IMR-90 (cell line): ENCODE measurements around the gene TMEM161A. TPM values are rescaled to one million over a fixed set of nuclear protein-coding genes. Genes with fewer than 3 reads are reported as not detected.

ENCODE experiments used
- ATAC-seq: fragments of 200-7000 bp; cut with Tn5 transposase; 2 replicates; pipeline ENCODE4 v1.9.1; 2020; ENCODE audit warnings: low read depth, mild to moderate bottlenecking, moderate library complexity
- BruUV-seq: library from RNA; stranded (reverse); fragments of 400-500 nt; replicated peaks from 2 replicates; lab custom pipeline; 2021; lab: Mats Ljungman, UMichigan
- CTCF ChIA-PET: fragments of 300-600 bp; formaldehyde crosslinking; extraction: SDS; loops from one replicate; lab custom pipeline; 2021; ENCODE audit warnings: antibody characterized with exemption; lab: Yijun Ruan, JAX
- POLR2A ChIA-PET: fragments of 300-600 bp; sonication (Branson Sonifier 250); formaldehyde crosslinking; loops from one replicate; lab custom pipeline; 2022; ENCODE audit warnings: antibody characterized with exemption; ENCODE audit not compliant: unreplicated experiment; lab: Charles Lee
- DNase-seq: peaks from one replicate; pipeline ENCODE4 v3.0.0; 2013
- H2AFZ ChIP-seq: replicated peaks from 2 replicates; pipeline ENCODE3; 2013; ENCODE audit warnings: low read length, mild to moderate bottlenecking; ENCODE audit not compliant: poor library complexity
- H2AK5ac ChIP-seq: 2 replicates; pipeline ENCODE4 v1.6.1; 2013; ENCODE audit warnings: low read depth, low read length, inconsistent platforms
- H2AK9ac ChIP-seq: replicated peaks from 2 replicates; pipeline ENCODE3; 2013; ENCODE audit warnings: mild to moderate bottlenecking, low read depth, low read length, moderate library complexity; ENCODE audit not compliant: poor library complexity
- H2BK120ac ChIP-seq: 2 replicates; pipeline ENCODE4 v1.6.1; 2013; ENCODE audit warnings: low read depth, low read length, inconsistent platforms
- H2BK15ac ChIP-seq: 3 replicates; pipeline ENCODE4 v1.6.1; 2013; ENCODE audit warnings: low read depth, low read length, inconsistent platforms
- H2BK20ac ChIP-seq: 2 replicates; pipeline ENCODE4 v1.6.1; 2013; ENCODE audit warnings: low read depth, mild to moderate bottlenecking, inconsistent platforms, low read length, moderate library complexity
- H2BK5ac ChIP-seq: 2 replicates; pipeline ENCODE4 v1.6.1; 2013; ENCODE audit warnings: mild to moderate bottlenecking, low read depth, low read length, inconsistent platforms; ENCODE audit not compliant: poor library complexity, severe bottlenecking
- H3K14ac ChIP-seq: replicated peaks from 2 replicates; pipeline ENCODE4 v1.6.1; 2013; ENCODE audit warnings: low read depth, low read length, inconsistent platforms
- H3K18ac ChIP-seq: 2 replicates; pipeline ENCODE4 v1.6.1; 2013; ENCODE audit warnings: low read depth, low read length, control low read depth
- H3K23ac ChIP-seq: 2 replicates; pipeline ENCODE4 v1.6.1; 2013; ENCODE audit warnings: low read depth, low read length, inconsistent platforms
- H3K27ac ChIP-seq: 2 replicates; pipeline ENCODE4 v1.5.1; 2013; ENCODE audit warnings: mild to moderate bottlenecking, control low read depth, low read length; ENCODE audit not compliant: insufficient read depth
- H3K27me3 ChIP-seq: 2 replicates; pipeline ENCODE4 v1.6.1; 2013; ENCODE audit warnings: low read length; ENCODE audit not compliant: control insufficient read depth, insufficient read depth
- H3K36me3 ChIP-seq: 2 replicates; pipeline ENCODE4 v1.6.1; 2013; ENCODE audit warnings: low read length, mixed read lengths; ENCODE audit not compliant: control insufficient read depth, insufficient read depth
- H3K4ac ChIP-seq: 2 replicates; pipeline ENCODE4 v1.6.1; 2013; ENCODE audit warnings: low read depth, low read length, inconsistent platforms
- H3K4me1 ChIP-seq: 2 replicates; pipeline ENCODE4 v1.6.1; 2013; ENCODE audit warnings: low read length, mixed read lengths; ENCODE audit not compliant: control insufficient read depth, insufficient read depth
- H3K4me2 ChIP-seq: 2 replicates; pipeline ENCODE4 v1.6.1; 2013; ENCODE audit warnings: low read depth, mild to moderate bottlenecking, control low read depth, low read length, moderate library complexity
- H3K4me3 ChIP-seq: 2 replicates; pipeline ENCODE4 v1.5.1; 2013; ENCODE audit warnings: low read depth, mild to moderate bottlenecking, control low read depth, low read length, moderate library complexity; ENCODE audit not compliant: insufficient read depth
- H3K56ac ChIP-seq: 2 replicates; pipeline ENCODE4 v1.6.1; 2013; ENCODE audit warnings: low read length, inconsistent platforms; ENCODE audit not compliant: insufficient read depth; ENCODE audit errors: extremely low read depth
- H3K79me1 ChIP-seq, 2 experiments: 2 replicates each; pipeline ENCODE4 v1.6.1; 2013; ENCODE audit warnings: low read length in 2 of 2, inconsistent platforms in 1 of 2, low read depth in 1 of 2
- H3K9ac ChIP-seq: 2 replicates; pipeline ENCODE4 v1.6.1; 2013; ENCODE audit warnings: low read depth, low read length, control low read depth
- H3K9me1 ChIP-seq: 2 replicates; pipeline ENCODE4 v1.6.1; 2013; ENCODE audit warnings: low read length, inconsistent platforms; ENCODE audit not compliant: insufficient read depth
- H3K9me3 ChIP-seq: 2 replicates; pipeline ENCODE4 v1.6.1; 2013; ENCODE audit warnings: low read length; ENCODE audit not compliant: control insufficient read depth, insufficient read depth
- H4K20me1 ChIP-seq: 2 replicates; pipeline ENCODE4 v1.6.1; 2013; ENCODE audit warnings: low read length, inconsistent platforms; ENCODE audit not compliant: insufficient read depth
- H4K5ac ChIP-seq: 2 replicates; pipeline ENCODE4 v1.6.1; 2013; ENCODE audit warnings: mild to moderate bottlenecking, low read depth, low read length, control low read depth
- H4K8ac ChIP-seq, 2 experiments: 2 replicates each; pipeline ENCODE4 v1.6.1; 2013; ENCODE audit warnings: low read depth in 2 of 2, low read length in 2 of 2, control low read depth in 1 of 2, inconsistent platforms in 1 of 2
- H4K91ac ChIP-seq: 2 replicates; pipeline ENCODE4 v1.6.1; 2013; ENCODE audit warnings: low read depth, low read length, inconsistent platforms; ENCODE audit not compliant: insufficient read depth
- BHLHE40 ChIP-seq: fragments of 150-350 bp; IDR thresholded peaks from 2 replicates; pipeline ENCODE4 v1.6.1; 2016; ENCODE audit warnings: mild to moderate bottlenecking, low read depth, low read length
- CEBPB ChIP-seq: IDR thresholded peaks from 2 replicates; pipeline ENCODE4 v1.6.1; 2012; ENCODE audit warnings: low read depth, low read length, improper control_type of control experiment
- CHD1 ChIP-seq: IDR thresholded peaks from 2 replicates; pipeline ENCODE4 v1.6.1; 2012; ENCODE audit warnings: low read depth, low read length, improper control_type of control experiment
- CTCF ChIP-seq: conservative IDR thresholded peaks from 2 replicates; pipeline ENCODE4 v1.5.1; 2012; ENCODE audit warnings: mild to moderate bottlenecking, low read depth, low read length, improper control_type of control experiment
- ELK1 ChIP-seq: fragments of 150-350 bp; IDR thresholded peaks from 2 replicates; pipeline ENCODE4 v1.6.1; 2016; ENCODE audit warnings: low read depth, mild to moderate bottlenecking, low read length, moderate library complexity, borderline replicate concordance
- FOS ChIP-seq: fragments of 150-350 bp; IDR thresholded peaks from 2 replicates; pipeline ENCODE4 v1.6.1; 2016; ENCODE audit warnings: low read depth, low read length
- MAFK ChIP-seq: IDR thresholded peaks from 2 replicates; pipeline ENCODE4 v1.6.1; 2012; ENCODE audit warnings: low read depth, low read length, improper control_type of control experiment
- MAZ ChIP-seq: IDR thresholded peaks from 2 replicates; pipeline ENCODE4 v1.6.1; 2012; ENCODE audit warnings: low read depth, mild to moderate bottlenecking, low read length, improper control_type of control experiment, moderate library complexity, borderline replicate concordance
- MXI1 ChIP-seq: IDR thresholded peaks from 2 replicates; pipeline ENCODE4 v1.6.1; 2012; ENCODE audit warnings: low read depth, mild to moderate bottlenecking, low read length, moderate library complexity, borderline replicate concordance
- NFE2L2 ChIP-seq: fragments of 150-350 bp; IDR thresholded peaks from 2 replicates; pipeline ENCODE4 v1.6.1; 2016; ENCODE audit warnings: low read depth, mild to moderate bottlenecking, low read length
- POLR2A ChIP-seq: IDR thresholded peaks from 2 replicates; pipeline ENCODE4 v1.6.1; 2012; ENCODE audit warnings: mild to moderate bottlenecking, low read depth, low read length
- RAD21 ChIP-seq: IDR thresholded peaks from 2 replicates; pipeline ENCODE4 v1.6.1; 2012; ENCODE audit warnings: low read length, improper control_type of control experiment
- RCOR1 ChIP-seq: IDR thresholded peaks from 2 replicates; pipeline ENCODE4 v1.6.1; 2012; ENCODE audit warnings: mild to moderate bottlenecking, low read length, improper control_type of control experiment; ENCODE audit not compliant: insufficient replicate concordance
- RFX5 ChIP-seq: IDR thresholded peaks from 2 replicates; pipeline ENCODE4 v1.8.0; 2012; ENCODE audit warnings: low read depth, mild to moderate bottlenecking, low read length, moderate library complexity
- SMC3 ChIP-seq: fragments of 150-350 bp; IDR thresholded peaks from 2 replicates; pipeline ENCODE4 v1.6.1; 2016; ENCODE audit warnings: low read depth, mild to moderate bottlenecking, antibody characterized with exemption, low read length, moderate library complexity
- USF2 ChIP-seq: fragments of 150-350 bp; IDR thresholded peaks from 2 replicates; pipeline ENCODE4 v1.6.1; 2017; ENCODE audit warnings: mild to moderate bottlenecking, antibody characterized with exemption, low read length, low read depth
- WGBS, 2 experiments: methylation state at CpG; one replicate each; pipeline versions ENCODE4 v1.1.5 to v1.1.7; 2013; ENCODE audit warnings: missing lambda C conversion rate in 2 of 2; ENCODE audit not compliant: insufficient read length in 1 of 2; ENCODE audit errors: extremely low coverage in 2 of 2; 5-methylcytosine and 5-hydroxymethylcytosine counted together
- dilution Hi-C: fragments of 300-500 bp; cut with HindIII; formaldehyde crosslinking; loops from one replicate; pipeline ENCODE4 v1.14.3; 2018; ENCODE audit warnings: low sequenced_read_pairs; ENCODE audit not compliant: unreplicated experiment
- in situ Hi-C: fragments of 300-500 bp; cut with MboI; formaldehyde crosslinking; loops from 3 replicates; pipeline ENCODE4 v1.14.3; 2019; ENCODE audit warnings: low sequenced_read_pairs, inconsistent platforms, mixed read lengths
- intact Hi-C: fragments of 100-400 bp; cut with micrococcal nuclease; formaldehyde crosslinking; loops from 2 replicates; pipeline ENCODE4 v1.10.0; 2022
- polyA plus RNA-seq, 3 experiments: library from polyadenylated mRNA; depleted of rRNA; stranded (reverse); fragments of >200 nt; gene quantifications; 2 replicates each; pipeline ENCODE4 v1.2.3, GENCODE V29; 2012; ENCODE audit warnings: low replicate concordance in 1 of 3
- total RNA-seq: library from RNA; depleted of rRNA; stranded (reverse); fragments of >200 nt; gene quantifications from 2 replicates; pipeline ENCODE4 v1.2.3, GENCODE V29; 2012

Gene TMEM161A
- total and polyA plus RNA-seq, 2 of the 4 experiments (the other 2 are of a cell fraction) = 11.1 to 34.8 TPM

GRCh38 chr19:19167612-19168011 lies 29.3 kb upstream of the TMEM161A start:
- Histone ChIP-seq H4K5ac (no peak overlapping the region), H3K4me2 (no peak overlapping the region), H3K27ac (no peak overlapping the region), H4K91ac (no peak overlapping the region), H3K27me3 (no peaks in the 10 kb centered on the region), H2BK20ac (no peak overlapping the region), H3K79me1 (no peaks in the 10 kb centered on the region), H3K9me3 (no peaks in the 10 kb centered on the region), H4K20me1 (no peaks in the 10 kb centered on the region), H3K18ac (no peak overlapping the region), H2AK9ac (no peak overlapping the region), H2BK5ac (no peak overlapping the region), H2BK120ac (no peak overlapping the region), H2AFZ (no peak overlapping the region), H3K14ac (no peak overlapping the region), H3K36me3 (no peaks in the 10 kb centered on the region), H3K4me3 (no peak overlapping the region), H2BK15ac (no peak overlapping the region), H3K9ac (no peak overlapping the region), H3K4me1 (peaks cover 22% of the 10 kb centered on the region), H3K56ac (no peak overlapping the region), H3K9me1 (peaks cover 11% of the 10 kb centered on the region), H3K23ac (no peak overlapping the region), H3K4ac (no peak overlapping the region), H2AK5ac (no peak overlapping the region), H4K8ac (no peak overlapping the region)
- in situ Hi-C loops = no loop called here
- no TSS peak for BruUV-seq
- POLR2A ChIA-PET = interaction anchor here (0.6 kb wide), 1 partner anchor 22 kb away, joined by 4 read pairs; no protein-coding TSS in a partner anchor
- CTCF ChIA-PET = no interaction called here
- ATAC-seq (no peak), DNase-seq (no peak)
- dilution Hi-C loops = no loop called here
- TF ChIP-seq RAD21 (no peak), MAFK (no peak), CHD1 (no peak), MXI1 (no peak), RCOR1 (no peak), FOS (no peak), SMC3 (no peak), ELK1 (no peak), MAZ (no peak), RFX5 (no peak), BHLHE40 (no peak), CEBPB (no peak), NFE2L2 (no peak), USF2 (no peak), CTCF (no peak), POLR2A (no peak)
- intact Hi-C loops = no loop called here
- 100% methylated on average over 1 of the region's 3 CpGs; no CpG with 5 or more reads in 1 of the 2 experiments for WGBS, 2 experiments
